ENCODE results near the gene NDST4. TPM values are rescaled to one million over a fixed set of nuclear protein-coding genes. Genes with fewer than 3 reads are reported as not detected.
A peak's percentile ranks its signal among the peaks of the same experiment; 100 is the strongest.

NDST4 gene
- total and polyA plus RNA-seq, 2 donors (not counting 1 experiment from before 2014, with no cell fraction given): not detected

DNA sequence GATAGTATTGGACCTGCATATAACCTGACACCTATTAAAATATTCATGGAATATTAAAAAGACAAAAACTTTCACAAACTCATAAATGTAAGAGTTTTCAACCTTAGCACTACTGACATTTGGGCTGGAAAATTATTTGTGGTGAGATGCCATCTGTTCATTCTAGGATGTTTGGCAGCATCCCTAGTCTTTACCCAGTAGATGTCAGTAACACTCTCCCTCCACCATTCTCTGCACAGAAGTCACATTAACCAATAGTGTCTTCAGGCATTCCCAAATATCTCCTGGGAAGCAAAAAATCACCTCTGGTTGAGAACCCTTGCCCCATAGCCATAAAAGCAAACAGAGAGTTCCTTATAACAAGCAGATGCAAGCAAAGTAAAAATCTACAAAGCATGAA, 41.4 kb upstream of the NDST4 start:
- no peak overlapping the region for H3K4me2 ChIP-seq (ENCODE audit: extremely low read depth, insufficient read depth, low read length)
- H3K9me3 ChIP-seq (ENCODE audit: control insufficient read depth, insufficient read depth, low read depth, low read length): no peaks in the 10 kb centered on the region
- H3K27me3 ChIP-seq (ENCODE audit: control insufficient read depth, insufficient read depth, low read length): no peaks in the 10 kb centered on the region
- H4K20me1 ChIP-seq (ENCODE audit: control insufficient read depth, extremely low read depth, insufficient read depth, low read length): no peaks in the 10 kb centered on the region
- H3K79me2 ChIP-seq (ENCODE audit: control insufficient read depth, insufficient read depth, low read length): no peaks in the 10 kb centered on the region
- H3K27ac ChIP-seq (ENCODE audit: insufficient read depth, low read length): no peak overlapping the region
- no peaks in the 10 kb centered on the region for H3K36me3 ChIP-seq (ENCODE audit: control insufficient read depth, insufficient read depth, low read length)
- H3K4me1 ChIP-seq (ENCODE audit: control insufficient read depth, extremely low read depth, insufficient read depth, low read length): no peaks in the 10 kb centered on the region
- TF ChIP-seq CTCF (conservative IDR thresholded peaks at IDR 0.05 in 1 of 2, IDR thresholded peaks at IDR 0.05 in 1 of 2; ENCODE audit: low read depth in 1 of 2, low read length in 2 of 2): peak in 1 of 2 donors; percentile 4
- no peak for TF ChIP-seq EZH2 (IDR thresholded peaks at IDR 0.05; ENCODE audit: low read length, missing control alignments)
- peak in 1 of 2 donors; percentile 17 for DNase-seq (ENCODE audit: low read depth in 2 of 2)
- no peak overlapping the region for H3K9ac ChIP-seq (ENCODE audit: insufficient read depth, low read length)
- no peak overlapping the region for H2AFZ ChIP-seq (ENCODE audit: low read length)
- no peak overlapping the region for H3K4me3 ChIP-seq (replicated peaks in 1 of 4; ENCODE audit: control extremely low read depth in 1 of 4, insufficient read depth in 1 of 4, low read depth in 3 of 4, low read length in 4 of 4)

DNA sequence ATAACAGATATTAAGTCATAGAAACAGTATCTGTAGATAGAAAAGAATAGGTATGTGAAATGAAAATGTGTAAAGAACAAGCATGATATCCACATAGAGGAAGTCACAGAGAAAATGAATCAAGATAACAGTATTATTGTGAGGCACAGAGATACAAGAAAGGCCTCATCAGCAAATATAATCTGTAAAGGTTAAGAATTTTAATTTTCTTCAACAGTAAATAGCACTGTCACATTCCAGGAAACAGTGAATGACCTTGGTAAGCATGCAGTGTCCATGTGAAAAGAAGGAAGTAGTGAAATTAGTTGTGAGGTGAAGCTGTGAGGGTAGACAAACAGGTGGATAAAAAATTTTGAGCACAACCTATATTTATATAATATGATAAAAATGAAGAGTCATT, 39.5 kb upstream of the NDST4 start:
- Histone ChIP-seq H3K4me1 (ENCODE audit: control insufficient read depth, extremely low read depth, insufficient read depth, low read length) (no peaks in the 10 kb centered on the region), H2AFZ (ENCODE audit: low read length) (no peak overlapping the region), H3K4me2 (ENCODE audit: extremely low read depth, insufficient read depth, low read length) (no peak overlapping the region), H3K27me3 (ENCODE audit: control insufficient read depth, insufficient read depth, low read length) (no peaks in the 10 kb centered on the region), H3K36me3 (ENCODE audit: control insufficient read depth, insufficient read depth, low read length) (no peaks in the 10 kb centered on the region), H3K79me2 (ENCODE audit: control insufficient read depth, insufficient read depth, low read length) (no peaks in the 10 kb centered on the region), H3K4me3 (replicated peaks in 1 of 4; ENCODE audit: control extremely low read depth in 1 of 4, insufficient read depth in 1 of 4, low read depth in 3 of 4, low read length in 4 of 4) (no peak overlapping the region), H3K27ac (ENCODE audit: insufficient read depth, low read length) (no peak overlapping the region), H3K9me3 (ENCODE audit: control insufficient read depth, insufficient read depth, low read depth, low read length) (no peaks in the 10 kb centered on the region), H4K20me1 (ENCODE audit: control insufficient read depth, extremely low read depth, insufficient read depth, low read length) (no peaks in the 10 kb centered on the region), H3K9ac (ENCODE audit: insufficient read depth, low read length) (no peak overlapping the region)
- DNase-seq (ENCODE audit: low read depth in 2 of 2): no peak
- TF ChIP-seq EZH2 (IDR thresholded peaks at IDR 0.05; ENCODE audit: low read length, missing control alignments) (no peak), CTCF (conservative IDR thresholded peaks at IDR 0.05 in 1 of 2, IDR thresholded peaks at IDR 0.05 in 1 of 2; ENCODE audit: low read depth in 1 of 2, low read length in 2 of 2) (no peak)

GRCh38 chr4:115152081-115152480, 38.7 kb upstream of the NDST4 start:
- H2AFZ ChIP-seq (ENCODE audit: low read length): no peak overlapping the region
- no peaks in the 10 kb centered on the region for H3K79me2 ChIP-seq (ENCODE audit: control insufficient read depth, insufficient read depth, low read length)
- no peak overlapping the region for H3K9ac ChIP-seq (ENCODE audit: insufficient read depth, low read length)
- no peak overlapping the region for H3K4me3 ChIP-seq (replicated peaks in 1 of 4; ENCODE audit: control extremely low read depth in 1 of 4, insufficient read depth in 1 of 4, low read depth in 3 of 4, low read length in 4 of 4)
- H4K20me1 ChIP-seq (ENCODE audit: control insufficient read depth, extremely low read depth, insufficient read depth, low read length): no peaks in the 10 kb centered on the region
- no peaks in the 10 kb centered on the region for H3K9me3 ChIP-seq (ENCODE audit: control insufficient read depth, insufficient read depth, low read depth, low read length)
- no peak overlapping the region for H3K4me2 ChIP-seq (ENCODE audit: extremely low read depth, insufficient read depth, low read length)
- no peak overlapping the region for H3K27ac ChIP-seq (ENCODE audit: insufficient read depth, low read length)
- H3K36me3 ChIP-seq (ENCODE audit: control insufficient read depth, insufficient read depth, low read length): no peaks in the 10 kb centered on the region
- H3K4me1 ChIP-seq (ENCODE audit: control insufficient read depth, extremely low read depth, insufficient read depth, low read length): no peaks in the 10 kb centered on the region
- TF ChIP-seq CTCF (conservative IDR thresholded peaks at IDR 0.05 in 1 of 2, IDR thresholded peaks at IDR 0.05 in 1 of 2; ENCODE audit: low read depth in 1 of 2, low read length in 2 of 2) (no peak), EZH2 (IDR thresholded peaks at IDR 0.05; ENCODE audit: low read length, missing control alignments) (no peak)
- no peaks in the 10 kb centered on the region for H3K27me3 ChIP-seq (ENCODE audit: control insufficient read depth, insufficient read depth, low read length)
- DNase-seq (ENCODE audit: low read depth in 2 of 2): no peak
